GM23338 (cell line): ENCODE results near the gene PIK3CB. TPM values are rescaled to one million over a fixed set of nuclear protein-coding genes. Genes with fewer than 3 reads are reported as not detected.
"Not testable (repeated sequence)": the region's sequence is repeated elsewhere in the genome, so short reads cannot be mapped to it uniquely, and the experiment has no call there.

Experiments
- ATAC-seq: fragments of 200-7000 bp; cut with Tn5 transposase; 3 replicates; pipeline ENCODE4 v1.9.1; 2020
- DNase-seq: peaks from one replicate; pipeline ENCODE4 v3.0.0-alpha.2; 2015; ENCODE audit warnings: low spot score
- H2AFZ ChIP-seq: fragments of 200-600 bp; sonication (generic); 2 replicates; pipeline ENCODE4 v1.8.0; 2016; ENCODE audit warnings: antibody characterized with exemption, mild to moderate bottlenecking, moderate library complexity
- H3F3A ChIP-seq: fragments of 200-600 bp; sonication (generic); replicated peaks from 2 replicates; pipeline ENCODE4 v1.8.0; 2017; ENCODE audit warnings: antibody characterized with exemption, mixed run types, low read depth
- H3K27ac ChIP-seq: fragments of 200-600 bp; sonication (generic); 2 replicates; pipeline ENCODE4 v1.6.1; 2016; ENCODE audit warnings: low read depth
- H3K27me3 ChIP-seq: fragments of 200-600 bp; sonication (generic); 2 replicates; pipeline ENCODE4 v1.8.0; 2016; ENCODE audit warnings: mild to moderate bottlenecking, mixed run types, moderate library complexity; ENCODE audit not compliant: insufficient read depth
- H3K36me3 ChIP-seq: fragments of 200-600 bp; sonication (generic); 2 replicates; pipeline ENCODE4 v1.8.0; 2016; ENCODE audit warnings: mild to moderate bottlenecking; ENCODE audit not compliant: insufficient read depth
- H3K4me1 ChIP-seq: fragments of 200-600 bp; sonication (generic); 2 replicates; pipeline ENCODE4 v1.8.0; 2016; ENCODE audit warnings: mild to moderate bottlenecking, moderate library complexity; ENCODE audit not compliant: insufficient read depth
- H3K4me2 ChIP-seq: fragments of 200-600 bp; sonication (generic); 2 replicates; pipeline ENCODE4 v1.7.1; 2017; ENCODE audit warnings: mixed run types
- H3K4me3 ChIP-seq: fragments of 200-600 bp; sonication (generic); 2 replicates; pipeline ENCODE4 v1.6.1; 2016; ENCODE audit warnings: mixed run types
- H3K79me2 ChIP-seq: fragments of 200-600 bp; sonication (generic); replicated peaks from 2 replicates; pipeline ENCODE4 v1.8.0; 2017; ENCODE audit warnings: mild to moderate bottlenecking; ENCODE audit not compliant: insufficient read depth
- H3K9me2 ChIP-seq: fragments of 200-600 bp; sonication (generic); 2 replicates; pipeline ENCODE4 v1.8.0; 2017; ENCODE audit not compliant: insufficient read depth
- H4K20me1 ChIP-seq: fragments of 200-600 bp; sonication (generic); replicated peaks from 2 replicates; pipeline ENCODE4 v1.8.0; 2017; ENCODE audit warnings: mild to moderate bottlenecking; ENCODE audit not compliant: insufficient read depth
- H3K27ac Mint-ChIP-seq: 2 replicates; pipeline ENCODE4 v1.8.0; 2020; ENCODE audit warnings: inconsistent platforms, mild to moderate bottlenecking, moderate library complexity, mixed read lengths
- H3K27me3 Mint-ChIP-seq: 3 replicates; pipeline ENCODE4 v1.8.0; 2022; ENCODE audit warnings: low read depth, mild to moderate bottlenecking, moderate library complexity, mixed read lengths, inconsistent platforms; ENCODE audit not compliant: insufficient read depth, poor library complexity
- H3K36me3 Mint-ChIP-seq: 3 replicates; pipeline ENCODE4 v1.8.0; 2021; ENCODE audit warnings: low read depth, mild to moderate bottlenecking, inconsistent platforms, moderate library complexity, mixed read lengths
- H3K4me1 Mint-ChIP-seq: 3 replicates; pipeline ENCODE4 v1.8.0; 2020; ENCODE audit warnings: mild to moderate bottlenecking, inconsistent platforms, mixed read lengths
- H3K4me3 Mint-ChIP-seq: 3 replicates; pipeline ENCODE4 v1.8.0; 2021; ENCODE audit warnings: moderate library complexity, mild to moderate bottlenecking, inconsistent platforms, mixed read lengths
- H3K9me3 Mint-ChIP-seq: 3 replicates; pipeline ENCODE4 v1.8.0; 2020; ENCODE audit warnings: moderate library complexity, mild to moderate bottlenecking, inconsistent platforms, mixed read lengths
- CREB1 ChIP-seq: fragments of 250-450 bp; sonication (Bioruptor Pico); IDR thresholded peaks from 2 replicates; pipeline ENCODE4 v1.5.0; 2020; ENCODE audit warnings: low read depth, mild to moderate bottlenecking, moderate library complexity
- JUNB ChIP-seq: IDR thresholded peaks from one replicate; pipeline ENCODE4 v1.6.1; 2016; ENCODE audit warnings: antibody characterized with exemption; ENCODE audit not compliant: unreplicated experiment
- ZNF462 ChIP-seq: fragments of 250-450 bp; sonication (Bioruptor Pico); IDR thresholded peaks from 2 replicates; pipeline ENCODE4 v1.5.0; 2020; ENCODE audit warnings: mild to moderate bottlenecking, moderate library complexity
- polyA plus RNA-seq: library from polyadenylated mRNA; unstranded; fragments of >200 nt; fragmentation: Nextera tagmentation; extraction: Ambion mirVana; gene quantifications from 2 replicates; pipeline ENCODE4 v1.2.1, GENCODE V29; 2016
- total RNA-seq: library from RNA; depleted of rRNA; stranded (reverse); fragments of >200 nt; shearing (Covaris generic); gene quantifications from 2 replicates; pipeline ENCODE4 v1.2.3, GENCODE V29; 2014

PIK3CB gene
- total and polyA plus RNA-seq, 2 experiments from 2014 or later = 13.3 to 32.4 TPM

- no peak for TF ChIP-seq ZNF462
- no peak for TF ChIP-seq CREB1
- no peak for TF ChIP-seq JUNB
Observed at GRCh38 chr3:138842483-138843188, 7.9 kb upstream of the PIK3CB start (continued).

- not testable (repeated sequence) for H3K4me3 Mint-ChIP-seq, H3K27me3 ChIP-seq, DNase-seq, H4K20me1 ChIP-seq, H2AFZ ChIP-seq, H3K27ac ChIP-seq, H3K27ac Mint-ChIP-seq, H3K9me2 ChIP-seq, H3K9me3 Mint-ChIP-seq, H3K79me2 ChIP-seq, H3K36me3 Mint-ChIP-seq, H3K4me2 ChIP-seq, ATAC-seq, H3K27me3 Mint-ChIP-seq, H3K4me3 ChIP-seq, H3K36me3 ChIP-seq
- Histone ChIP-seq H3F3A (peaks cover 12% of the 10 kb centered on the region), H3K4me1 (peaks cover 18% of the 10 kb centered on the region)
- H3K4me1 Mint-ChIP-seq = peaks cover 25% of the 10 kb centered on the region
Observed at GRCh38 chr3:138838385-138838784, 3.7 kb upstream of the PIK3CB start.

GRCh38 chr3:138835846-138836245 lies 1.1 kb upstream of the PIK3CB start:
- not testable (repeated sequence) for H3K36me3 ChIP-seq, H3K27ac Mint-ChIP-seq, ATAC-seq, DNase-seq, H3K9me3 Mint-ChIP-seq, H4K20me1 ChIP-seq, H3K27me3 Mint-ChIP-seq, H3K27me3 ChIP-seq, H3K9me2 ChIP-seq
- Mint-ChIP-seq H3K4me3 (peak overlapping the region; percentile 25; the same call in 2 of the 3 replicates), H3K36me3 (peaks cover 18% of the 10 kb centered on the region), H3K4me1 (peaks cover 21% of the 10 kb centered on the region)
- Histone ChIP-seq H2AFZ (peak overlapping the region; percentile 69; the same call in 1 of the 2 replicates), H3K4me2 (peak overlapping the region; percentile 94; the same call in 1 of the 2 replicates), H3K4me3 (peak overlapping the region; percentile 70), H3K27ac (peak overlapping the region; percentile 100), H3F3A (peaks cover 12% of the 10 kb centered on the region), H3K4me1 (peaks cover 17% of the 10 kb centered on the region), H3K79me2 (peaks cover 33% of the 10 kb centered on the region)
